ENCODE measurements around the gene UXS1.
"Not testable (repeated sequence)": the region's sequence is repeated elsewhere in the genome, so short reads cannot be mapped to it uniquely, and the experiment has no call there.

UXS1 gene

DNA sequence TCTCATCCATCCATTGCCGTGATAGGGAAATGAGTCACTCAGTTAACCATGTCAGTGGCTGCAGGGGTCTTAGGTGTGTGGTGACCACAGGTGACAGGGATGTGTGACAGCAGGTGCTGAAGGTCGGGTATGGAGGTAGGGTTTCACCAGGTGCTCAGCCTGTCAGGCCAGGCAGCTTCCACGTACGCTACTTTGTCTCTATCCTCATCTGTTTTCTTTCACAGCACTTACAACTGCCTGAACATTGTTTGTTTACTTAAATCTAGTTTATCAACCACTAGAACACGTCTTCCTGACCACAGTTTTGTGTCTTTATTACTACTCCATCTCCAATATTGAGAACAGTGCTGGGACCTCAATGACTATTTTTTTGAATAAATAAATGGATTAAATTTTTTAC is 11.4 kb upstream of the UXS1 start:
- no peak overlapping the region for H3K18ac ChIP-seq (ENCODE audit: low read length)
- no peaks in the 10 kb centered on the region for H3K4me1 ChIP-seq (ENCODE audit: control insufficient read depth in 1 of 2, insufficient read depth in 2 of 2, low read length in 2 of 2)
- H2BK5ac ChIP-seq (ENCODE audit: low read depth, low read length, poor library complexity) = no peak overlapping the region
- no peaks in the 10 kb centered on the region for H3K36me3 ChIP-seq (ENCODE audit: control insufficient read depth in 1 of 2, insufficient read depth in 2 of 2, low read length in 2 of 2)
- H3K4ac ChIP-seq (ENCODE audit: low read depth, low read length) = no peak overlapping the region
- H2AK5ac ChIP-seq (ENCODE audit: low read length) = no peak overlapping the region
- DNase-seq = no peak
- no peak overlapping the region for H4K91ac ChIP-seq (ENCODE audit: low read depth, low read length)
- WGBS (ENCODE audit: extremely low coverage, insufficient coverage, insufficient read length) = no CpG with 5 or more reads among the region's 5 CpGs
- H2AFZ ChIP-seq (ENCODE audit: insufficient read depth, low read length, poor library complexity) = no peak overlapping the region
- H2BK12ac ChIP-seq (ENCODE audit: low read length) = no peak overlapping the region
- H3K79me2 ChIP-seq (ENCODE audit: control insufficient read depth, insufficient read depth, low read length, poor library complexity) = no peaks in the 10 kb centered on the region
- H3K23ac ChIP-seq (ENCODE audit: low read length) = no peak overlapping the region
- H3K27me3 ChIP-seq (ENCODE audit: insufficient read depth, low read length) = no peaks in the 10 kb centered on the region
- H3K4me3 ChIP-seq (ENCODE audit: low read depth, low read length) = no peak overlapping the region
- H2BK120ac ChIP-seq (ENCODE audit: insufficient read depth, low read length, poor library complexity) = no peak overlapping the region
- no peak overlapping the region for H3K14ac ChIP-seq (ENCODE audit: low read length)
- H3K27ac ChIP-seq (ENCODE audit: low read depth, low read length) = no peak overlapping the region
- H3K9me3 ChIP-seq (ENCODE audit: insufficient read depth, low read depth, low read length) = peaks cover 1% of the 10 kb centered on the region
- H3K79me1 ChIP-seq (ENCODE audit: low read length) = no peaks in the 10 kb centered on the region
- no peak overlapping the region for H4K12ac ChIP-seq (ENCODE audit: low read depth, low read length)
- H3K4me2 ChIP-seq (ENCODE audit: low read length) = no peak overlapping the region
- H3K9ac ChIP-seq (ENCODE audit: low read length) = no peak overlapping the region
- no peak overlapping the region for H4K8ac ChIP-seq (ENCODE audit: low read depth, low read length)

DNA sequence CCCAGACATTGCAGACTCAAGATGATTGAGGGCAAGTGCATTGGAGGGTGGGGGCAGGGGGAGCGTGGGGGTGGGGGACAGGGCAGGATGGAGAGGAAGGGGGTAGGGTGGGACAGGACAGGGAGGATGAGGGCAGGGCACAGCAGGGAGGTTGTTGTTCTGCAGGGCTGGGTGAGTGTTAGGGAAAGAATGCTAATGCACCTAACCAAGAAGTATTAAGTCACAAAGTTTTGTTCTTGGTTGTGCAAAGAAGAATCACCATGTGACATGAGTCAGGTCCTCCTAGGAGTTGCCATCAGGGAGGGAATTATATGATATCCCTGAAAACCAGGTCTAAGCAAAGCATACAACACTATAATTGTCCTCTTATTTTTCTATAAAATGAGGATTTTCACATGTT is 10.4 kb upstream of the UXS1 start:
- H3K4me3 ChIP-seq (ENCODE audit: low read depth, low read length); H4K12ac ChIP-seq (ENCODE audit: low read depth, low read length); DNase-seq; H3K36me3 ChIP-seq (ENCODE audit: control insufficient read depth in 1 of 2, insufficient read depth in 2 of 2, low read length in 2 of 2); H3K4me1 ChIP-seq (ENCODE audit: control insufficient read depth in 1 of 2, insufficient read depth in 2 of 2, low read length in 2 of 2); H3K23ac ChIP-seq (ENCODE audit: low read length); H3K9ac ChIP-seq (ENCODE audit: low read length); H2AK5ac ChIP-seq (ENCODE audit: low read length); H3K79me2 ChIP-seq (ENCODE audit: control insufficient read depth, insufficient read depth, low read length, poor library complexity); H3K27ac ChIP-seq (ENCODE audit: low read depth, low read length); H3K18ac ChIP-seq (ENCODE audit: low read length); H2BK12ac ChIP-seq (ENCODE audit: low read length); H2AFZ ChIP-seq (ENCODE audit: insufficient read depth, low read length, poor library complexity); H3K4me2 ChIP-seq (ENCODE audit: low read length); H4K91ac ChIP-seq (ENCODE audit: low read depth, low read length); H3K14ac ChIP-seq (ENCODE audit: low read length); H4K8ac ChIP-seq (ENCODE audit: low read depth, low read length); H2BK5ac ChIP-seq (ENCODE audit: low read depth, low read length, poor library complexity); H3K4ac ChIP-seq (ENCODE audit: low read depth, low read length); H3K79me1 ChIP-seq (ENCODE audit: low read length); H3K9me3 ChIP-seq (ENCODE audit: insufficient read depth, low read depth, low read length); H3K27me3 ChIP-seq (ENCODE audit: insufficient read depth, low read length); H2BK120ac ChIP-seq (ENCODE audit: insufficient read depth, low read length, poor library complexity): not testable (repeated sequence)
- no CpG with 5 or more reads among the region's 1 CpG for WGBS (ENCODE audit: extremely low coverage, insufficient coverage, insufficient read length)

DNA sequence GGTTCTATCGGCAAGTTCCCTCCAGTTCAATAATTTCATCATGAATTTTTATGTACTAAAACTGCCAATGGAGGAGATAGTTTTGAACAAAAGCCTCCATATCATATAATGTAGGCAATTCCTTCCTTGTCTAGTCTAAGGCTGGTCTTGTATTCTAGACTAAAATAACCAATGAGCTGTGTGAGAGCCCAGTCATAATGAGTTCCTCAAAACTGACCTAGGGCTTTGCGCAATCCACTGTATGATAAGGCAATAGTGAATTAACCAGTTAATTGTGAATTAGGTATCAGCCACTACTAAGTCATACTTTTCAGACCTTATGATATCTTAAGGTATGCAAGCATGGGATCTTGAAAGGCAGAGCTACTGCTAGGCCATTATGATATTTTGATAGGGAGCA is 7.6 kb upstream of the UXS1 start:
- no peak overlapping the region for H3K4ac ChIP-seq (ENCODE audit: low read depth, low read length)
- H3K79me2 ChIP-seq (ENCODE audit: control insufficient read depth, insufficient read depth, low read length, poor library complexity) = no peaks in the 10 kb centered on the region
- no peak overlapping the region for H3K14ac ChIP-seq (ENCODE audit: low read length)
- H2BK12ac ChIP-seq (ENCODE audit: low read length) = no peak overlapping the region
- H2BK5ac ChIP-seq (ENCODE audit: low read depth, low read length, poor library complexity) = no peak overlapping the region
- no peak overlapping the region for H3K9ac ChIP-seq (ENCODE audit: low read length)
- H2AK5ac ChIP-seq (ENCODE audit: low read length) = no peak overlapping the region
- H3K27me3 ChIP-seq (ENCODE audit: insufficient read depth, low read length) = no peaks in the 10 kb centered on the region
- no peak overlapping the region for H3K4me2 ChIP-seq (ENCODE audit: low read length)
- H4K8ac ChIP-seq (ENCODE audit: low read depth, low read length) = no peak overlapping the region
- peaks cover 0 to 2% of the 10 kb centered on the region in 2 experiments for H3K4me1 ChIP-seq (ENCODE audit: control insufficient read depth in 1 of 2, insufficient read depth in 2 of 2, low read length in 2 of 2)
- WGBS (ENCODE audit: extremely low coverage, insufficient coverage, insufficient read length) = no CpG with 5 or more reads among the region's 2 CpGs
- H3K4me3 ChIP-seq (ENCODE audit: low read depth, low read length) = no peak overlapping the region
- no peak overlapping the region for H3K18ac ChIP-seq (ENCODE audit: low read length)
- no peaks in the 10 kb centered on the region for H3K79me1 ChIP-seq (ENCODE audit: low read length)
- H3K36me3 ChIP-seq (ENCODE audit: control insufficient read depth in 1 of 2, insufficient read depth in 2 of 2, low read length in 2 of 2) = no peaks in the 10 kb centered on the region
- no peak overlapping the region for H4K91ac ChIP-seq (ENCODE audit: low read depth, low read length)
- no peak overlapping the region for H2BK120ac ChIP-seq (ENCODE audit: insufficient read depth, low read length, poor library complexity)
- H2AFZ ChIP-seq (ENCODE audit: insufficient read depth, low read length, poor library complexity) = no peak overlapping the region
- H3K27ac ChIP-seq (ENCODE audit: low read depth, low read length) = no peak overlapping the region
- no peak overlapping the region for H4K12ac ChIP-seq (ENCODE audit: low read depth, low read length)
- H3K9me3 ChIP-seq (ENCODE audit: insufficient read depth, low read depth, low read length) = peaks cover 1% of the 10 kb centered on the region
- no peak overlapping the region for H3K23ac ChIP-seq (ENCODE audit: low read length)
- DNase-seq = no peak

DNA sequence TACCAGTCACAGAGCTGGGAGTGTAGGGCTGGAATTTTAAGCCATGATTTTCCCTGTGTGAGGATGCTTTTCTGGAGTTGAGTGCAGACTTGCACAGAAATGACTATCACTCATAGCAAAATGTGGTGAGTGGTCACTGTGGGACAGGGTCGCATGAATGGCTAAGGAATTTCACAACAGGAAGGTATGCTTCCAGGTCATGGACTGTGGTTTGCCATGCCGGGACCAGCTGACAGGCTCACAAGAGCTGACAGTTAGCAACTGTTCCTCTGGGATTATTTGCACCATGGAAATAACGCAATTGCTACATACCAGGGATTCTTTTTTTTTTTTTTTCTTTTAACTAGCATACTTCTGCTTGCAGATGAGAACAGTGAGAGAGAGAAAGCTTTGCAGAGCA is 3.8 kb upstream of the UXS1 start:
- DNase-seq = peak; percentile 44 to 76
- no peak overlapping the region for H3K9ac ChIP-seq (ENCODE audit: low read length)
- peaks cover 3 to 6% of the 10 kb centered on the region in 2 experiments for H3K4me1 ChIP-seq (ENCODE audit: control insufficient read depth in 1 of 2, insufficient read depth in 2 of 2, low read length in 2 of 2)
- no peaks in the 10 kb centered on the region for H3K36me3 ChIP-seq (ENCODE audit: control insufficient read depth in 1 of 2, insufficient read depth in 2 of 2, low read length in 2 of 2)
- peaks cover 9% of the 10 kb centered on the region for H3K79me1 ChIP-seq (ENCODE audit: low read length)
- H3K79me2 ChIP-seq (ENCODE audit: control insufficient read depth, insufficient read depth, low read length, poor library complexity) = peaks cover 7% of the 10 kb centered on the region
- no peak overlapping the region for H4K12ac ChIP-seq (ENCODE audit: low read depth, low read length)
- no peak overlapping the region for H3K4me2 ChIP-seq (ENCODE audit: low read length)
- WGBS (ENCODE audit: extremely low coverage, insufficient coverage, insufficient read length) = no CpG with 5 or more reads among the region's 3 CpGs
- H3K4me3 ChIP-seq (ENCODE audit: low read depth, low read length) = no peak overlapping the region
- H2BK120ac ChIP-seq (ENCODE audit: insufficient read depth, low read length, poor library complexity) = no peak overlapping the region
- H2AK5ac ChIP-seq (ENCODE audit: low read length) = no peak overlapping the region
- H3K18ac ChIP-seq (ENCODE audit: low read length) = no peak overlapping the region
- no peak overlapping the region for H2BK5ac ChIP-seq (ENCODE audit: low read depth, low read length, poor library complexity)
- no peaks in the 10 kb centered on the region for H3K27me3 ChIP-seq (ENCODE audit: insufficient read depth, low read length)
- no peak overlapping the region for H3K27ac ChIP-seq (ENCODE audit: low read depth, low read length)
- H3K9me3 ChIP-seq (ENCODE audit: insufficient read depth, low read depth, low read length) = no peaks in the 10 kb centered on the region
- H4K91ac ChIP-seq (ENCODE audit: low read depth, low read length) = no peak overlapping the region
- peak overlapping the region; percentile 15 for H3K23ac ChIP-seq (ENCODE audit: low read length)
- no peak overlapping the region for H2AFZ ChIP-seq (ENCODE audit: insufficient read depth, low read length, poor library complexity)
- H3K14ac ChIP-seq (ENCODE audit: low read length) = no peak overlapping the region
- H2BK12ac ChIP-seq (ENCODE audit: low read length) = no peak overlapping the region
- no peak overlapping the region for H3K4ac ChIP-seq (ENCODE audit: low read depth, low read length)
- no peak overlapping the region for H4K8ac ChIP-seq (ENCODE audit: low read depth, low read length)
